ENCODE results near the gene LIX1L. TPM values are rescaled to one million over a fixed set of nuclear protein-coding genes. Genes with fewer than 3 reads are reported as not detected.

Gene LIX1L
- total RNA-seq, 2 experiments from 2014 or later = 21.4 to 21.5 TPM

- CTCF ChIA-PET = interaction anchor here (1.9 to 9.4 kb wide), 2 partner anchors 8 to 23 kb away, joined by 10 to 151 read pairs; no protein-coding TSS in a partner anchor
- H3K4me1 ChIP-seq (ENCODE audit: insufficient read depth, low read length) = peaks cover 86% of the 10 kb centered on the region
- no peak for TF ChIP-seq CTCF (IDR thresholded peaks at IDR 0.05)
- H3K9me3 ChIP-seq (ENCODE audit: control insufficient read depth in 1 of 2, insufficient read depth in 1 of 2, low read length in 2 of 2) = no peaks in the 10 kb centered on the region
- Mint-ChIP-seq H3K4me1 (ENCODE audit: low read depth) (peaks cover 18% of the 10 kb centered on the region), H3K27ac (no peak overlapping the region), H3K27me3 (no peaks in the 10 kb centered on the region), H3K36me3 (ENCODE audit: low read depth) (no peaks in the 10 kb centered on the region), H3K9me3 (no peaks in the 10 kb centered on the region), H3K4me3 (peak overlapping the region; percentile 76)
- intact Hi-C loops (cut with DNase I, micrococcal nuclease) = no loop called here
- POLR2A ChIA-PET = interaction anchor here (1.1 to 7.4 kb wide), 4 partner anchors 9 to 53 kb away, joined by 6 to 123 read pairs (median 9); partner anchors contain the start of genes LIX1L and TXNIP
- no peak for DNase-seq
- peak overlapping the region; percentile 42 to 45 for H3K27ac ChIP-seq (ENCODE audit: low read depth in 1 of 2, low read length in 2 of 2)
- H3K27me3 ChIP-seq (ENCODE audit: control insufficient read depth in 1 of 2, insufficient read depth in 2 of 2, low read length in 2 of 2) = no peaks in the 10 kb centered on the region
- no peak overlapping the region for H3K4me3 ChIP-seq (ENCODE audit: low read length)
- no peak for ATAC-seq (ENCODE audit: poor library complexity)
- H3K36me3 ChIP-seq (ENCODE audit: insufficient read depth, low read length) = no peaks in the 10 kb centered on the region
Measured at GRCh38 chr1:145985129-145985501, 27.3 kb upstream of the LIX1L start.

GRCh38 chr1:145983960-145984830 lies 26.4 kb upstream of the LIX1L start:
- ChIA-PET POLR2A (interaction anchor here (0.7 to 7.4 kb wide), 7 partner anchors 10 to 145 kb away, joined by 3 to 123 read pairs (median 7); partner anchors contain the start of genes LIX1L, RBM8A and TXNIP), CTCF (interaction anchor here (0.6 to 9.4 kb wide), 3 partner anchors 24 to 227 kb away, joined by 4 to 151 read pairs (median 6); partner anchors contain the start of gene NUDT17)
- no peak overlapping the region for H3K27ac Mint-ChIP-seq
- H3K9me3 ChIP-seq (ENCODE audit: control insufficient read depth in 1 of 2, insufficient read depth in 1 of 2, low read length in 2 of 2) = no peaks in the 10 kb centered on the region
- no peak overlapping the region for H3K4me3 ChIP-seq (ENCODE audit: low read length)
- no peaks in the 10 kb centered on the region for H3K27me3 Mint-ChIP-seq
- H3K4me1 Mint-ChIP-seq (ENCODE audit: low read depth) = peaks cover 17% of the 10 kb centered on the region
- intact Hi-C loops (cut with DNase I, micrococcal nuclease) = no loop called here
- H3K36me3 ChIP-seq (ENCODE audit: insufficient read depth, low read length) = no peaks in the 10 kb centered on the region
- H3K27ac ChIP-seq (ENCODE audit: low read depth in 1 of 2, low read length in 2 of 2) = peak overlapping the region in 1 of 2 donors; percentile 42
- DNase-seq (peak in 6 of 14 experiments; percentile 24 to 74 (median 60)), ATAC-seq (ENCODE audit: poor library complexity) (no peak)
- H3K36me3 Mint-ChIP-seq (ENCODE audit: low read depth) = no peaks in the 10 kb centered on the region
- no peaks in the 10 kb centered on the region for H3K27me3 ChIP-seq (ENCODE audit: control insufficient read depth in 1 of 2, insufficient read depth in 2 of 2, low read length in 2 of 2)
- H3K9me3 Mint-ChIP-seq = no peaks in the 10 kb centered on the region
- no peak for TF ChIP-seq CTCF (IDR thresholded peaks at IDR 0.05)
- H3K4me1 ChIP-seq (ENCODE audit: insufficient read depth, low read length) = peaks cover 92% of the 10 kb centered on the region
- H3K4me3 Mint-ChIP-seq = peak overlapping the region; percentile 76

GRCh38 chr1:145983206-145983675 lies 25.4 kb upstream of the LIX1L start:
- H3K4me1 ChIP-seq (ENCODE audit: insufficient read depth, low read length) = peaks cover 92% of the 10 kb centered on the region
- ChIA-PET CTCF (interaction anchor here (3.0 to 9.4 kb wide), 2 partner anchors 25 to 138 kb away, joined by 7 to 151 read pairs; partner anchors contain the start of gene NUDT17), POLR2A (interaction anchor here (6.6 to 7.4 kb wide), 2 partner anchors 10 to 14 kb away, joined by 123 to 625 read pairs; partner anchors contain the start of gene TXNIP)
- no peak overlapping the region for H3K4me3 Mint-ChIP-seq
- DNase-seq (no peak), ATAC-seq (ENCODE audit: poor library complexity) (no peak)
- H3K9me3 ChIP-seq (ENCODE audit: control insufficient read depth in 1 of 2, insufficient read depth in 1 of 2, low read length in 2 of 2) = no peaks in the 10 kb centered on the region
- no peaks in the 10 kb centered on the region for H3K27me3 ChIP-seq (ENCODE audit: control insufficient read depth in 1 of 2, insufficient read depth in 2 of 2, low read length in 2 of 2)
- no peaks in the 10 kb centered on the region for H3K27me3 Mint-ChIP-seq
- H3K27ac Mint-ChIP-seq = no peak overlapping the region
- intact Hi-C loops (cut with DNase I, micrococcal nuclease) = no loop called here
- H3K4me3 ChIP-seq (ENCODE audit: low read length) = no peak overlapping the region
- peaks cover 8% of the 10 kb centered on the region for H3K4me1 Mint-ChIP-seq (ENCODE audit: low read depth)
- no peaks in the 10 kb centered on the region for H3K36me3 Mint-ChIP-seq (ENCODE audit: low read depth)
- H3K9me3 Mint-ChIP-seq = no peaks in the 10 kb centered on the region
- H3K27ac ChIP-seq (ENCODE audit: low read depth in 1 of 2, low read length in 2 of 2) = peak overlapping the region in 1 of 2 donors; percentile 50
- no peaks in the 10 kb centered on the region for H3K36me3 ChIP-seq (ENCODE audit: insufficient read depth, low read length)
- TF ChIP-seq CTCF (IDR thresholded peaks at IDR 0.05) = no peak
